Endothelial cell of umbilical vein (primary cell): ENCODE results near the gene CANT1. TPM values are rescaled to one million over a fixed set of nuclear protein-coding genes. Genes with fewer than 3 reads are reported as not detected.

Experiments
- BruUV-seq: library from RNA; stranded (reverse); fragments of 400-500 nt; replicated peaks from 2 replicates; lab custom pipeline; 2021; lab: Mats Ljungman, UMichigan
- CTCF ChIA-PET: fragments of 300-600, 350-600 bp; sonication (Branson Sonifier 250); formaldehyde crosslinking; loops from one replicate; lab custom pipeline; 2021; ENCODE audit warnings: antibody characterized with exemption, inconsistent platforms; lab: Charles Lee
- POLR2A ChIA-PET: fragments of 300-600, 350-600 bp; sonication (Branson Sonifier 250); formaldehyde crosslinking; loops from one replicate; lab custom pipeline; 2021; ENCODE audit warnings: antibody characterized with exemption, inconsistent platforms; lab: Charles Lee
- DNase-seq: peaks from one replicate; pipeline ENCODE4 v3.0.0-alpha.2; 2011; ENCODE audit warnings: low read depth, low spot score
- FAIRE-seq: peaks from 2 replicates; lab custom pipeline; 2011; peaks lifted over from hg19 to GRCh38; lab: Jason Lieb, UNC
- H2AFZ ChIP-seq: 2 replicates; pipeline ENCODE4 v1.6.0; 2012; ENCODE audit warnings: low read depth, low read length, control low read depth, inconsistent platforms
- H3K27ac ChIP-seq: 2 replicates; pipeline ENCODE4 v1.5.1; 2011; ENCODE audit warnings: low read depth, mild to moderate bottlenecking, control low read depth, low read length, moderate library complexity; ENCODE audit not compliant: insufficient read depth
- H3K27me3 ChIP-seq, 2 experiments: 2 replicates each; pipeline versions ENCODE4 v1.6.0 to v1.6.1; 2011; ENCODE audit warnings: low read length in 2 of 2, mixed read lengths in 1 of 2; ENCODE audit not compliant: control insufficient read depth in 2 of 2, insufficient read depth in 2 of 2
- H3K36me3 ChIP-seq, 2 experiments: 2 replicates in 1 of 2; 3 replicates in 1 of 2; pipeline ENCODE4 v1.5.1; 2011; ENCODE audit warnings: low read length in 2 of 2, mild to moderate bottlenecking in 1 of 2, moderate library complexity in 1 of 2; ENCODE audit not compliant: control insufficient read depth in 2 of 2, insufficient read depth in 2 of 2; ENCODE audit errors: extremely low read depth in 1 of 2
- H3K4me1 ChIP-seq: 3 replicates; pipeline ENCODE4 v1.5.1; 2011; ENCODE audit warnings: mild to moderate bottlenecking, low read length; ENCODE audit not compliant: control insufficient read depth, insufficient read depth; ENCODE audit errors: extremely low read depth
- H3K4me2 ChIP-seq: 2 replicates; pipeline ENCODE4 v1.6.1; 2011; ENCODE audit warnings: low read length, control low read depth, mixed read lengths; ENCODE audit not compliant: insufficient read depth
- H3K4me3 ChIP-seq, 3 experiments: fragments of 200-600 bp in 1 of 3; sonication (generic), shearing (Covaris generic) in 1 of 3; replicated peaks in 1 of 3; 2 replicates each; pipeline ENCODE4 v1.5.1; 2011 to 2016; ENCODE audit warnings: control low read depth in 3 of 3, low read length in 3 of 3, mild to moderate bottlenecking in 2 of 3, inconsistent platforms in 1 of 3, low read depth in 1 of 3, moderate library complexity in 1 of 3; ENCODE audit not compliant: insufficient read depth in 1 of 3
- H3K79me2 ChIP-seq: 2 replicates; pipeline ENCODE4 v1.6.0; 2012; ENCODE audit warnings: low read length, inconsistent platforms; ENCODE audit not compliant: control insufficient read depth, insufficient read depth
- H3K9ac ChIP-seq: replicated peaks from 2 replicates; pipeline ENCODE3; 2011; ENCODE audit warnings: low read length, control low read depth; ENCODE audit not compliant: insufficient read depth; ENCODE audit errors: extremely low read depth
- H3K9me1 ChIP-seq: replicated peaks from 3 replicates; pipeline ENCODE4 v1.6.0; 2011; ENCODE audit warnings: mild to moderate bottlenecking, low read length; ENCODE audit not compliant: control insufficient read depth, insufficient read depth; ENCODE audit errors: extremely low read depth
- H3K9me3 ChIP-seq: replicated peaks from 2 replicates; pipeline ENCODE4 v1.5.1; 2012; ENCODE audit warnings: low read length, inconsistent platforms; ENCODE audit not compliant: control insufficient read depth, insufficient read depth
- H4K20me1 ChIP-seq: replicated peaks from 2 replicates; pipeline ENCODE3; 2011; ENCODE audit warnings: mild to moderate bottlenecking, low read length; ENCODE audit not compliant: control insufficient read depth, insufficient read depth; ENCODE audit errors: extremely low read depth
- FOS ChIP-seq: IDR thresholded peaks from 2 replicates; pipeline ENCODE4 v1.6.1; 2011; ENCODE audit warnings: mild to moderate bottlenecking, low read length, moderate library complexity, borderline replicate concordance; ENCODE audit not compliant: insufficient read depth
- POLR2A ChIP-seq: IDR thresholded peaks from 2 replicates; pipeline ENCODE4 v1.6.1; 2012; ENCODE audit warnings: low read depth, mild to moderate bottlenecking, control low read depth, low read length
- POLR2AphosphoS5 ChIP-seq: IDR thresholded peaks from 2 replicates; pipeline ENCODE4 v1.6.1; 2012; ENCODE audit warnings: low read depth, mild to moderate bottlenecking, control low read depth, low read length, moderate library complexity; ENCODE audit not compliant: insufficient read depth
- dilution Hi-C: fragments of 300-500 bp; cut with MboI; formaldehyde crosslinking; loops from one replicate; pipeline ENCODE4 v1.15.0; 2019; ENCODE audit warnings: low sequenced_read_pairs; ENCODE audit not compliant: extremely low pct_ligation_motif_present
- intact Hi-C: fragments of 100-400 bp; cut with micrococcal nuclease; formaldehyde crosslinking; loops from one replicate; pipeline ENCODE4 v1.10.0; 2022
- polyA plus RNA-seq, 4 experiments: library from polyadenylated mRNA; depleted of rRNA in 3 of 4; stranded (reverse) in 3 of 4; unstranded in 1 of 4; fragments of >200 nt; gene quantifications; 2 replicates each; pipeline versions ENCODE4 v1.2.1 to v1.2.3, GENCODE V29; 2011 to 2012; ENCODE audit warnings: missing spikeins in 1 of 4
- total RNA-seq: library from RNA; stranded (reverse); gene quantifications from 2 replicates; pipeline ENCODE4 v1.2.3, GENCODE V29; 2021
- TF ChIP-seq, protein P1 (sequence below), 2 donors: IDR thresholded peaks; 1 replicate in 1 of 2; 2 replicates in 1 of 2; pipeline ENCODE4 v1.5.1; 2011; ENCODE audit warnings: low read length in 2 of 2, mild to moderate bottlenecking in 2 of 2, moderate library complexity in 2 of 2, control low read depth in 1 of 2, inconsistent platforms in 1 of 2, low read depth in 1 of 2; ENCODE audit not compliant: insufficient read depth in 1 of 2; ENCODE audit errors: extremely low read depth in 1 of 2

The CANT1 gene
- total and polyA plus RNA-seq, 2 donors (not counting 3 experiments of a cell fraction or from before 2014, with no cell fraction given): 85.0 to 93.6 TPM

DNA sequence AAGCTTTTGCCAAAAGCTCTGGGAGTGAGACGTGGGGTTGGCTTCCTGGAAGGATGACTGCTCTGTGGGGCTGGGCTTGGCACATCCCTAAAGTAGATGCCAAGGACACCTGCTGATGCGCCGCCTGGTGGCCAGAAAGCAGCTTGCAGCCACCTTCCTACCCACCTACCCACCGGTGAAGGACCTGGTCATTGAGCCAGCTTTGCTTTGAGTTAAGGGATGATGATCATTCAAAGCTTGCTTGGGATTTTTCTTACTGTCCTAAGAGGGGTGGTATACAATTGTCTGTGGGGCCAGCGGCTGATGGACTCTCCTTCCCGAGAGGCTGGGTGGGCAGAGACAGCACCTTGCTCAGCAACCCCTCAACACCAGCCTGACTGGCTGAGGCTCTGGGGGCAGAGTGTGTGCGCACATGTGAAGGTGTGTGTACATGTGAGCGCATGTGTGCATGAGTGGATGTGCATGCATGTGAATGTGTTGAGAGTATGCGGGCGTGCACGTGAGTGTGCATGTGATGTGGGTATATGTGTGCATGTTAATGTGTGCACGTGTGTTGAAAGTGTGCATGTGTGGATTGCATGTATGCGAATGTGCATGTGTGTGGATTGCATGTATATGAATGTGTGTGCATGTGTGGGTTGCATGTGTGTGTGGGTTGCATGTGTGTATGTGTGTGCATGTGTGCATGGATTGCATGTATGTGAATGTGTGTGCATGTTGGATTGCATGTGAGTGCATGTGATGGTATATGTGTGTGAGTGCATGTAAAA, 33.0 kb upstream of the CANT1 start:
- H3K79me2 ChIP-seq: no peaks in the 10 kb centered on the region
- no peak overlapping the region for H3K4me3 ChIP-seq
- H4K20me1 ChIP-seq: no peaks in the 10 kb centered on the region
- dilution Hi-C loops: no loop called here
- H3K36me3 ChIP-seq: no peaks in the 10 kb centered on the region
- FAIRE-seq (peak; percentile 87), DNase-seq (no peak)
- no peak overlapping the region for H3K27ac ChIP-seq
- ChIA-PET CTCF (interaction anchor here (0.6 to 8.6 kb wide), 16 partner anchors 10 to 350 kb away, joined by 3 to 91 read pairs (median 8); partner anchors contain the start of genes CANT1 and ENGASE), POLR2A (no interaction called here)
- H3K4me1 ChIP-seq: no peaks in the 10 kb centered on the region
- H3K9ac ChIP-seq: no peak overlapping the region
- no peaks in the 10 kb centered on the region for H3K9me1 ChIP-seq
- no peaks in the 10 kb centered on the region for H3K27me3 ChIP-seq
- H2AFZ ChIP-seq: no peak overlapping the region
- TF ChIP-seq POLR2A (no peak), POLR2AphosphoS5 (no peak), FOS (no peak)
- TF ChIP-seq, protein P1, sequence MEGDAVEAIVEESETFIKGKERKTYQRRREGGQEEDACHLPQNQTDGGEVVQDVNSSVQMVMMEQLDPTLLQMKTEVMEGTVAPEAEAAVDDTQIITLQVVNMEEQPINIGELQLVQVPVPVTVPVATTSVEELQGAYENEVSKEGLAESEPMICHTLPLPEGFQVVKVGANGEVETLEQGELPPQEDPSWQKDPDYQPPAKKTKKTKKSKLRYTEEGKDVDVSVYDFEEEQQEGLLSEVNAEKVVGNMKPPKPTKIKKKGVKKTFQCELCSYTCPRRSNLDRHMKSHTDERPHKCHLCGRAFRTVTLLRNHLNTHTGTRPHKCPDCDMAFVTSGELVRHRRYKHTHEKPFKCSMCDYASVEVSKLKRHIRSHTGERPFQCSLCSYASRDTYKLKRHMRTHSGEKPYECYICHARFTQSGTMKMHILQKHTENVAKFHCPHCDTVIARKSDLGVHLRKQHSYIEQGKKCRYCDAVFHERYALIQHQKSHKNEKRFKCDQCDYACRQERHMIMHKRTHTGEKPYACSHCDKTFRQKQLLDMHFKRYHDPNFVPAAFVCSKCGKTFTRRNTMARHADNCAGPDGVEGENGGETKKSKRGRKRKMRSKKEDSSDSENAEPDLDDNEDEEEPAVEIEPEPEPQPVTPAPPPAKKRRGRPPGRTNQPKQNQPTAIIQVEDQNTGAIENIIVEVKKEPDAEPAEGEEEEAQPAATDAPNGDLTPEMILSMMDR (IDR thresholded peaks at IDR 0.05; ENCODE audit: extremely low read depth in 1 of 2, insufficient read depth in 1 of 2, low read depth in 1 of 2, low read length in 2 of 2): peak; percentile 75 to 90
- H3K4me2 ChIP-seq: no peak overlapping the region
- BruUV-seq: no TSS peak
- H3K9me3 ChIP-seq: no peaks in the 10 kb centered on the region
- intact Hi-C loops: loop anchor here (1.0 to 2.0 kb wide), 3 partner anchors 23 to 56 kb away; no protein-coding TSS in a partner anchor
